SK-N-SH (cell line): ENCODE results near the gene SPAG5. TPM values are rescaled to one million over a fixed set of nuclear protein-coding genes. Genes with fewer than 3 reads are reported as not detected.

ENCODE experiments used
- CTCF ChIA-PET: fragments of 300-600, 350-600 bp; formaldehyde crosslinking; extraction: SDS; loops from one replicate; lab custom pipeline; 2021; lab: Yijun Ruan, JAX
- POLR2A ChIA-PET: fragments of 350-600 bp; sonication (Branson Sonifier 250); formaldehyde crosslinking; extraction: SDS; loops from one replicate; lab custom pipeline; 2020; ENCODE audit warnings: antibody characterized with exemption, inconsistent platforms; lab: Yijun Ruan, JAX
- DNase-seq: peaks from one replicate; pipeline ENCODE4 v3.0.0; 2012
- H2AFZ ChIP-seq: fragments of 200-600 bp; sonication (generic); 2 replicates; pipeline ENCODE4 v1.8.1; 2016; ENCODE audit warnings: antibody characterized with exemption, mild to moderate bottlenecking, low read depth
- H3F3A ChIP-seq: fragments of 200-600 bp; sonication (generic); replicated peaks from 2 replicates; pipeline ENCODE3; 2016; ENCODE audit warnings: antibody characterized with exemption, mild to moderate bottlenecking; ENCODE audit not compliant: insufficient read depth
- H3K27ac ChIP-seq, 2 experiments: fragments of 200-500 bp in 1 of 2; fragments of 200-600 bp in 1 of 2; sonication (Bioruptor generic) in 1 of 2; sonication (generic), shearing (Covaris generic) in 1 of 2; 2 replicates each; pipeline versions ENCODE4 v1.5.1 to v1.6.1; 2014 to 2016; ENCODE audit warnings: low read depth in 2 of 2, inconsistent platforms in 1 of 2, low read length in 1 of 2, mild to moderate bottlenecking in 1 of 2, mixed read lengths in 1 of 2
- H3K27me3 ChIP-seq: fragments of 200-600 bp; sonication (generic), shearing (Covaris generic); 2 replicates; pipeline ENCODE4 v1.6.1; 2016; ENCODE audit warnings: mixed run types; ENCODE audit not compliant: insufficient read depth
- H3K36me3 ChIP-seq, 2 experiments: fragments of 200-500 bp in 1 of 2; fragments of 200-600 bp in 1 of 2; sonication (Bioruptor generic) in 1 of 2; sonication (generic) in 1 of 2; replicated peaks in 1 of 2; 2 replicates each; pipeline versions ENCODE3 to v1.5.1; 2014 to 2016; ENCODE audit warnings: low read length in 1 of 2, mild to moderate bottlenecking in 1 of 2; ENCODE audit not compliant: insufficient read depth in 2 of 2, control insufficient read depth in 1 of 2
- H3K4me1 ChIP-seq, 2 experiments: fragments of 200-500 bp in 1 of 2; fragments of 200-600 bp in 1 of 2; sonication (Bioruptor generic) in 1 of 2; sonication (generic), shearing (Covaris generic) in 1 of 2; 2 replicates each; pipeline versions ENCODE4 v1.5.1 to v1.6.1; 2014 to 2016; ENCODE audit warnings: low read depth in 1 of 2, low read length in 1 of 2, mixed run types in 1 of 2; ENCODE audit not compliant: insufficient read depth in 2 of 2, control insufficient read depth in 1 of 2
- H3K4me2 ChIP-seq: fragments of 200-600 bp; sonication (generic), shearing (Covaris generic); 2 replicates; pipeline ENCODE4 v1.6.1; 2017; ENCODE audit warnings: mixed run types
- H3K4me3 ChIP-seq, 2 experiments: fragments of 200-500 bp in 1 of 2; fragments of 200-600 bp in 1 of 2; sonication (Bioruptor generic) in 1 of 2; sonication (generic), shearing (Covaris generic) in 1 of 2; 2 replicates each; pipeline versions ENCODE4 v1.5.1 to v1.8.1; 2014 to 2016; ENCODE audit warnings: low read depth in 2 of 2, inconsistent platforms in 1 of 2, low read length in 1 of 2, mild to moderate bottlenecking in 1 of 2, mixed read lengths in 1 of 2, moderate library complexity in 1 of 2
- H3K79me2 ChIP-seq: fragments of 200-600 bp; sonication (generic); 2 replicates; pipeline ENCODE4 v1.8.1; 2017; ENCODE audit warnings: mild to moderate bottlenecking; ENCODE audit not compliant: insufficient read depth
- H3K9ac ChIP-seq: fragments of 200-600 bp; sonication (generic); 2 replicates; pipeline ENCODE4 v1.6.1; 2017; ENCODE audit warnings: mixed run types
- H3K9me2 ChIP-seq: fragments of 200-600 bp; sonication (generic); 2 replicates; pipeline ENCODE4 v1.6.1; 2017; ENCODE audit warnings: mixed run types
- H3K9me3 ChIP-seq: fragments of 200-600 bp; sonication (generic); 2 replicates; pipeline ENCODE4 v1.6.1; 2017; ENCODE audit warnings: mixed run types, mild to moderate bottlenecking, moderate library complexity
- H4K20me1 ChIP-seq: fragments of 200-600 bp; sonication (generic); 2 replicates; pipeline ENCODE4 v1.6.1; 2017; ENCODE audit warnings: mild to moderate bottlenecking, mixed run types; ENCODE audit not compliant: insufficient read depth
- CTCF ChIP-seq: fragments of 200-600 bp; sonication (generic); IDR thresholded peaks from 2 replicates; pipeline ENCODE4 v1.6.1; 2017; ENCODE audit warnings: antibody characterized with exemption, mild to moderate bottlenecking, moderate library complexity
- FOXJ3 ChIP-seq: sonication (generic); formaldehyde crosslinking; IDR thresholded peaks from 2 replicates; pipeline ENCODE4 v1.5.1; 2020; ENCODE audit warnings: mild to moderate bottlenecking, missing genetic modification reagents
- FOXM1 ChIP-seq: IDR thresholded peaks from 2 replicates; pipeline ENCODE4 v1.4.0; 2012; ENCODE audit warnings: low read depth, mild to moderate bottlenecking
- GABPA ChIP-seq: IDR thresholded peaks from 2 replicates; pipeline ENCODE4 v1.4.0; 2012; ENCODE audit warnings: low read depth, mild to moderate bottlenecking
- MXI1 ChIP-seq: IDR thresholded peaks from 2 replicates; pipeline ENCODE4 v1.6.1; 2012; ENCODE audit warnings: mild to moderate bottlenecking, low read depth, low read length, improper control_type of control experiment
- PBX3 ChIP-seq: IDR thresholded peaks from 2 replicates; pipeline ENCODE4; 2012
- POLR2AphosphoS5 ChIP-seq: IDR thresholded peaks from 2 replicates; pipeline ENCODE4 v1.6.1; 2012; ENCODE audit warnings: low read depth, low read length
- RCOR1 ChIP-seq: fragments of 150-350 bp; IDR thresholded peaks from 2 replicates; pipeline ENCODE4 v1.6.1; 2017; ENCODE audit warnings: antibody characterized with exemption, low read length
- SMC3 ChIP-seq: IDR thresholded peaks from 2 replicates; pipeline ENCODE4 v1.6.1; 2012; ENCODE audit warnings: low read depth, low read length, improper control_type of control experiment
- TCF12 ChIP-seq: IDR thresholded peaks from 2 replicates; pipeline ENCODE4 v1.4.0; 2012
- USF2 ChIP-seq: fragments of 150-350 bp; IDR thresholded peaks from 2 replicates; pipeline ENCODE4 v1.6.1; 2017; ENCODE audit warnings: antibody characterized with exemption, low read length, low read depth, borderline replicate concordance
- WGBS: methylation state at CpG from one replicate; pipeline ENCODE4 v1.1.6; 2017; ENCODE audit warnings: low lambda C conversion rate; 5-methylcytosine and 5-hydroxymethylcytosine counted together
- polyA plus RNA-seq, 3 experiments: library from polyadenylated mRNA; depleted of rRNA; stranded (reverse); fragments of >200 nt; gene quantifications; 2 replicates each; pipeline ENCODE4 v1.2.3, GENCODE V29; 2012
- TF ChIP-seq, protein P1 (sequence below): IDR thresholded peaks from 2 replicates; pipeline ENCODE4 v1.4.0; 2012; ENCODE audit warnings: low read depth
- TF ChIP-seq, protein P2 (sequence below): IDR thresholded peaks from 2 replicates; pipeline ENCODE4 v1.4.0; 2012; ENCODE audit warnings: low read depth, borderline replicate concordance

SPAG5 gene
- polyA plus RNA-seq, 1 of the 3 experiments (the other 2 are of a cell fraction) = 36.5 TPM

- TF ChIP-seq RCOR1 = no peak
- no peak for TF ChIP-seq SMC3
- TF ChIP-seq, protein P1, sequence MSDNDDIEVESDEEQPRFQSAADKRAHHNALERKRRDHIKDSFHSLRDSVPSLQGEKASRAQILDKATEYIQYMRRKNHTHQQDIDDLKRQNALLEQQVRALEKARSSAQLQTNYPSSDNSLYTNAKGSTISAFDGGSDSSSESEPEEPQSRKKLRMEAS = peak; percentile 48; the same call in 1 of the 2 replicates
- no peak for TF ChIP-seq USF2
- TF ChIP-seq CTCF = no peak
- TF ChIP-seq, protein P2, sequence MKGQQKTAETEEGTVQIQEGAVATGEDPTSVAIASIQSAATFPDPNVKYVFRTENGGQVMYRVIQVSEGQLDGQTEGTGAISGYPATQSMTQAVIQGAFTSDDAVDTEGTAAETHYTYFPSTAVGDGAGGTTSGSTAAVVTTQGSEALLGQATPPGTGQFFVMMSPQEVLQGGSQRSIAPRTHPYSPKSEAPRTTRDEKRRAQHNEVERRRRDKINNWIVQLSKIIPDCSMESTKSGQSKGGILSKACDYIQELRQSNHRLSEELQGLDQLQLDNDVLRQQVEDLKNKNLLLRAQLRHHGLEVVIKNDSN = no peak
- TF ChIP-seq FOXM1 = no peak
Observed at GRCh38 chr17:28644787-28645575, 46.2 kb upstream of the SPAG5 start, which contains the start of gene BLTP2 (continued).

DNA sequence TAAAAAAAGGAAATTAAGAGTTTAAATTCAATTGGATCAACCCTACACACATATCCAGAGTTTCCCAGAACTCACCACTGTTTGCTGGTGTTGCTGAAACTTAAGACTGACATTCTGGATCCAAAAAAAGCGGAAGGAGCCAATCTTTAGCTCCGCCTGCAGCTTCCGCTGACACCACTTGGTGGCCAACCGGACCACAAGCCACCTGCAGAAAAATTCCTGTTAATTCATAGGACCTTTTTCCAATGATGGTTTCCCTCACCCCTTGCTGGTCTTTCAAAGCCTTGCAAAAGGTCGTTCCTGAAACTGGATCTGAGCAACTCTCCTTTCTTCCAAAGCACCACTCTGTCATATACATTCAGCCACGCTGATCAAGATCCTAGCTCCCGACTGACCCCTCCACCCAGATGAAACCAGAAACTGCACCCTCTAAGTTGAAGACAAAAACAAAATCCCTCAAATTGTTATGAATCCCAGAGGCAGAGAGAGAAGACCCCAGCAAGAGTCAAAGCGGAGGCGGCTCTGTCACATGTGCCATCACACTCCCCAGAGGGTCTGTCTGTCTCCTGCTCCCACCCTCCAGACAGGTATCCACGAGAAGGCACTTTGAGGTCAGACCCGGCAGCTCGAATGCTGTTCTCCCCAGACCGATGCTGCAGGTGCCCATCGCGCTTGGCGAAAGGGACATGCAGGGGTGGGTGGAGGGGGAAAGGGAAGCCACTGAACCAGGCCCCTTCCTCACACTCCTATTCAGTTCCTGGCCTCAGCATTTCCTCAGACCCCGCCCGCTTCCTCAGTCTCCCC lies 45.4 kb upstream of the SPAG5 start:
- H3K79me2 ChIP-seq = peaks cover 57% of the 10 kb centered on the region
- H4K20me1 ChIP-seq = peaks cover 9% of the 10 kb centered on the region
- H3K36me3 ChIP-seq = peaks cover 37 to 54% of the 10 kb centered on the region in 2 experiments
- peak overlapping the region; percentile 86; the same call in 1 of the 2 replicates for H2AFZ ChIP-seq
- H3K27me3 ChIP-seq = no peaks in the 10 kb centered on the region
- CTCF ChIA-PET = interaction anchor here (0.6 to 4.1 kb wide), 26 partner anchors 9 to 309 kb away, joined by 3 to 50 read pairs (median 4); partner anchors contain the start of genes IFT20, NEK8, SDF2 and SUPT6H
- H3K9ac ChIP-seq = peak overlapping the region; percentile 84
- DNase-seq = peak; percentile 67
- H3F3A ChIP-seq = peaks cover 35% of the 10 kb centered on the region
- POLR2A ChIA-PET = interaction anchor here (0.9 to 1.7 kb wide), 7 partner anchors 9 to 264 kb away, joined by 3 to 7 read pairs (median 4); partner anchors contain the start of genes RPL23A, SDF2 and SUPT6H
- H3K9me2 ChIP-seq = no peaks in the 10 kb centered on the region
- peaks cover 6 to 14% of the 10 kb centered on the region in 2 experiments; a peak in 3 of 4 replicates for H3K4me1 ChIP-seq
- H3K27ac ChIP-seq = peak overlapping the region; percentile 25 to 76; a peak in 3 of 4 replicates
- no peak for TF ChIP-seq TCF12
- no peak for TF ChIP-seq POLR2AphosphoS5
- no peak for TF ChIP-seq FOXJ3 (CRISPR knock-in tag)
- TF ChIP-seq MXI1 = 0 out of 2 replicates have a peak, but pooled peaks have one; percentile 23
- TF ChIP-seq PBX3 = no peak
- TF ChIP-seq, protein P1 = no peak
- TF ChIP-seq CTCF = peak; percentile 50
- peak; percentile 49; the same call in 1 of the 2 replicates for TF ChIP-seq GABPA
- no peak for TF ChIP-seq USF2
- TF ChIP-seq, all 33 proteins: peak for 3
- WGBS = under 1% methylated on average over 16 of the region's 18 CpGs
- H3K9me3 ChIP-seq = no peaks in the 10 kb centered on the region
- peak overlapping the region; percentile 89 to 95 for H3K4me3 ChIP-seq
- H3K4me2 ChIP-seq = peak overlapping the region; percentile 97
